Central memory CD8-positive, alpha-beta T cell (primary cell): Measurements from ENCODE around the gene GOLGA8K.
"Not testable (repeated sequence)": the region's sequence is repeated elsewhere in the genome, so short reads cannot be mapped to it uniquely, and the experiment has no call there.

Source experiments
- ATAC-seq: fragments of 150-1000 bp; cut with Tn5 transposase; replicated peaks from 2 replicates; pipeline ENCODE4 v1.10.0; 2022; ENCODE audit warnings: mild to moderate bottlenecking, moderate FRiP score, moderate number of reproducible peaks; ENCODE audit not compliant: poor library complexity, severe bottlenecking; ENCODE audit errors: extremely low read depth
- DNase-seq, 2 donors: peaks; one replicate each; pipeline ENCODE4 v3.0.0; 2021; ENCODE audit warnings: low spot score in 2 of 2
- H3K27ac Mint-ChIP-seq: one replicate; pipeline ENCODE4 v1.8.0; 2022; ENCODE audit warnings: low read depth, mild to moderate bottlenecking, moderate library complexity, mixed read lengths
- H3K27me3 Mint-ChIP-seq: one replicate; pipeline ENCODE4 v1.8.0; 2022; ENCODE audit warnings: mixed read lengths
- H3K36me3 Mint-ChIP-seq: one replicate; pipeline ENCODE4 v1.8.0; 2022; ENCODE audit warnings: mild to moderate bottlenecking, moderate library complexity, mixed read lengths; ENCODE audit not compliant: insufficient read depth
- H3K4me1 Mint-ChIP-seq: one replicate; pipeline ENCODE4 v1.8.0; 2022; ENCODE audit warnings: mixed read lengths
- H3K4me3 Mint-ChIP-seq: one replicate; pipeline ENCODE4 v1.8.0; 2022; ENCODE audit warnings: mild to moderate bottlenecking, moderate library complexity, mixed read lengths
- H3K9me3 Mint-ChIP-seq: one replicate; pipeline ENCODE4 v1.8.0; 2022; ENCODE audit warnings: mixed read lengths

Gene GOLGA8K, protein sequence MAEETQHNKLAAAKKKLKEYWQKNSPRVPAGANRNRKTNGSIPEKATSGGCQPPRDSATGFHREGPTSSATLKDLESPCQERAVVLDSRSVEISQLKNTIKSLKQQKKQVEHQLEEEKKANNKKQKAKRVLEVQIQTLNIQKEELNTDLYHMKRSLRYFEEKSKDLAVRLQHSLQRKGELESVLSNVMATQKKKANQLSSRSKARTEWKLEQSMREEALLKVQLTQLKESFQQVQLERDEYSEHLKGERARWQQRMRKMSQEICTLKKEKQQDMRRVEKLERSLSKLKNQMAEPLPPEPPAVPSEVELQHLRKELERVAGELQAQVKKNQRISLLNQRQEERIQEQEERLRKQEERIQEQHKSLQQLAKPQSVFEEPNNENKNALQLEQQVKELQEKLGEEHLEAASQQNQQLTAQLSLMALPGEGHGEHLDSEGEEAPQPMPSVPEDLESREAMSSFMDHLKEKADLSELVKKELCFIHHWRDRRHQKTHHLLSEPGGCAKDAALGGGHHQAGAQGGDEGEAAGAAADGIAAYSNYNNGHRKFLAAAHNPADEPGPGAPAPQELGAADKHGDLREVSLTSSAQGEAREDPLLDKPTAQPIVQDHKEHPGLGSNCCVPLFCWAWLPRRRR

DNA sequence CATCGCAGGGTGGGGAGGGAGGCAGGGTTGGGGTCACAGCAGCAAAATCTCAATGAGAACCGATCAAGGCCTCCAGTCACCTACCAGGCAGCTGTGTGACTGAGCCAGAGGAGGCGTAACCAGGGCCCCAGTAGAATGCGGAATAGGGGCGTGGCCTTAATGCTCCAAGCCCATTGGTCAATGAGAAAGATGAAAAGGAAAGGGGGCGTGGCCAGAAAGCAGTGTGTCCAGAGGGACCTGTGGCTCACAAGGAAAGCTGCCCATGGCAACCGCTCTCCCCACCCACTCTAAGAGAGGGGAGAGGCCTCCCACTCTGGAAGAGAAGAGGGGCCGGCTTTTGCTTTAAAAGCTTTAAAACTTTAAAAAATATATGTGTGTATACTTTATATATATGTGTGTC is at the start of gene GOLGA8K:
Gene GOLGA8K (minus strand): TSS at position 101 of the 400 bp plus-strand sequence. CDS start 98 bp downstream, at position 3.
- ATAC-seq, H3K27me3 Mint-ChIP-seq, H3K4me1 Mint-ChIP-seq, H3K27ac Mint-ChIP-seq, H3K36me3 Mint-ChIP-seq, DNase-seq, H3K4me3 Mint-ChIP-seq, H3K9me3 Mint-ChIP-seq: not testable (repeated sequence)

GRCh38 chr15:32440445-32440977 is 37.4 kb upstream of the GOLGA8K start:
- H3K36me3 Mint-ChIP-seq, H3K9me3 Mint-ChIP-seq, H3K4me1 Mint-ChIP-seq, H3K27ac Mint-ChIP-seq, H3K4me3 Mint-ChIP-seq, H3K27me3 Mint-ChIP-seq: not testable (repeated sequence)
- DNase-seq (peak in 1 of 2 donors; percentile 14), ATAC-seq (peak; percentile 81)

DNA sequence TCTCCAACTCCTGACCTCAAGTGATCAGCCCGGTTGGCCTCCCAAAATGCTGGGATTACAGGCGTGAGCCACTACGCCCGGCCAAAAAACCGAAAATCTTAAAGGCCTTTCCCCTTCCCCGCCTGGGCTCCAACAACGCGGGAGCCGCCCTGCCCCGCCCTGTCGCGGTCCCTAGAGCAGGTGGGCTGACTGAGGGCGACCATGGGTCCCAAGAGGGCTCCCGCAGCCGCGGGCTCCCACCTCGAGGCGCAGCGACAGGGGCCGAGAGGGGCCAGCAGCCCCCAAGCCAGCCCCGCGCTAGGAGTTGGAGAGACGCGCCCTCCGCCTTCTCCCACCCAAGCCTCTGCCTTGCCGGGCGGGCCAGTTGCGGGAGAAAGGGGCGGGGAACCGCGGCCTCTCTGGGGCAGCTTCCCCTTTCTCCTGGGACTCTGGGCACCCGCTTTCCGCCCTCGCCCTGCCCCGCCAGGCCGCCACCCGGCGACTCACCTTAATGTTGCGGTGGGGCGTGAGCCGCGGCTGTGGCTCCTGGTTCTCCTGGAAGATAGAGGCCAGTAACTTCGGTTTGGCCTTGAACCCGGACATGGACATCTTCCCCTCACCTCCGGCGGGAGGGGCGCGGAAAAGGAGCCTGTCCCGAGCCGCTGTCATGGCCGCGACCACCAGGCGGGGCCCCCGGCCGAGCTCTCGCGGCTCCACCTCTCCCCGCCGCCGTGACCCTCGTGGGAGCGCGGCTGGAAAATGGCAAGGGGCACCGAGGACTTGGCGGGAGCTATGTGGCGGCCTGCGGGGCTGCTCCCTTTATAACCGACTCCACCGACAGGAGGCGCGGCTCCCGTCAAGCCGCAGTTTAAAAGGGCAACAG is 31.2 kb upstream of the GOLGA8K start:
- H3K4me3 Mint-ChIP-seq, DNase-seq, H3K4me1 Mint-ChIP-seq, H3K9me3 Mint-ChIP-seq, H3K27ac Mint-ChIP-seq, H3K36me3 Mint-ChIP-seq, H3K27me3 Mint-ChIP-seq: not testable (repeated sequence)
- ATAC-seq: peak; percentile 72

DNA sequence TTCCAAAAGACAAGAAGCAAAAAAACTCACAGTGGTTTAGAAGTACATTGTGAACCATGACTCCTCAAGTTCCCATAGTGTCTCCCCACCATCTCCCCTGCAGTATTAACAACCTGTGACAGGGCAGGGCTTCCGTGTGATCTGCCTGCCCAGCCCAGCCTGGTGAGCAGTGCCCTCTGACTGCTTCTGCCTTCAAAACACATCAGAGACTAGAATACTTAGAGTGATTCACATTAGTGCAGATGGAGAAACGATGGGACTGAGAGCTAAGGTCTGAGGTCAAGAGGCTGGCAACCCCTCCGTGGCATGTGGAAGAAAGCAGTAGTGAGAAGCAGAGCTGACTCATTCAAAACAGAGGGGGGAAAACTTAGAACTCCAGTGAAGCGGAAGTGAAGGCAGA is 24.5 kb upstream of the GOLGA8K start:
- not testable (repeated sequence) for DNase-seq, H3K27me3 Mint-ChIP-seq, ATAC-seq, H3K36me3 Mint-ChIP-seq, H3K27ac Mint-ChIP-seq, H3K9me3 Mint-ChIP-seq, H3K4me3 Mint-ChIP-seq, H3K4me1 Mint-ChIP-seq

DNA sequence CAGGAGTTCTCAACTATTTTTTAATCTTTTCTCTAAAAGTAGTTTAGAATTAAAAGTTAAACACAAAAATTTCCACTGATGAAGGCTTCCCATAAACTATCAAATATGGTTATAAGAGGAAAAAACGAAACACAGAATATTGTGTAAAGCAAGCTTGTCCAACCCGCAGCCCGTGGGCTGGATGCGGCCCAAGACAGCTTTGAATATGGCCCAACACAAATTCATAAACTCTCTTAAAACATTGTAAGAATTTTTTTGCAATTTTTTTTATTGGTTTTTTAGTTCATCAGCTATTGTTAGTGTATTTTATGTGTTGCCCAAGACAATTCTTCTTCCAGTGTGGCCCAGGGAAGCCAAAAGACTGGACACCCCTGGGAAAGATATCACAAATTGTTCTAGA is 23.4 kb upstream of the GOLGA8K start:
- not testable (repeated sequence) for H3K27me3 Mint-ChIP-seq, H3K36me3 Mint-ChIP-seq, H3K9me3 Mint-ChIP-seq, DNase-seq, H3K4me1 Mint-ChIP-seq, H3K4me3 Mint-ChIP-seq, H3K27ac Mint-ChIP-seq, ATAC-seq

- not testable (repeated sequence) for H3K9me3 Mint-ChIP-seq, H3K27me3 Mint-ChIP-seq, DNase-seq, ATAC-seq, H3K36me3 Mint-ChIP-seq, H3K27ac Mint-ChIP-seq, H3K4me3 Mint-ChIP-seq, H3K4me1 Mint-ChIP-seq
Observed at GRCh38 chr15:32407903-32408302, 4.8 kb upstream of the GOLGA8K start.

- H3K27me3 Mint-ChIP-seq: not testable (repeated sequence)
Observed at GRCh38 chr15:32396522-32396921, 6.6 kb downstream of the GOLGA8K start.

GRCh38 chr15:32394745-32395144 is 8.3 kb downstream of the GOLGA8K start:
- ATAC-seq, H3K4me3 Mint-ChIP-seq, H3K9me3 Mint-ChIP-seq, H3K27ac Mint-ChIP-seq, H3K4me1 Mint-ChIP-seq, DNase-seq, H3K36me3 Mint-ChIP-seq, H3K27me3 Mint-ChIP-seq: not testable (repeated sequence)

More at GRCh38 chr15:32396522-32396921, 6.6 kb downstream of the GOLGA8K start:
- not testable (repeated sequence) for H3K4me1 Mint-ChIP-seq, H3K4me3 Mint-ChIP-seq, H3K36me3 Mint-ChIP-seq, ATAC-seq, H3K9me3 Mint-ChIP-seq, H3K27ac Mint-ChIP-seq, DNase-seq

- not testable (repeated sequence) for H3K4me1 Mint-ChIP-seq, H3K27ac Mint-ChIP-seq, DNase-seq, H3K27me3 Mint-ChIP-seq, ATAC-seq, H3K4me3 Mint-ChIP-seq, H3K9me3 Mint-ChIP-seq, H3K36me3 Mint-ChIP-seq
Observed at GRCh38 chr15:32388050-32388648, 14.9 kb downstream of the GOLGA8K start.

GRCh38 chr15:32385823-32386495 is 17.1 kb downstream of the GOLGA8K start:
- H3K36me3 Mint-ChIP-seq, DNase-seq, H3K27ac Mint-ChIP-seq, ATAC-seq, H3K4me3 Mint-ChIP-seq, H3K27me3 Mint-ChIP-seq, H3K4me1 Mint-ChIP-seq, H3K9me3 Mint-ChIP-seq: not testable (repeated sequence)

DNA sequence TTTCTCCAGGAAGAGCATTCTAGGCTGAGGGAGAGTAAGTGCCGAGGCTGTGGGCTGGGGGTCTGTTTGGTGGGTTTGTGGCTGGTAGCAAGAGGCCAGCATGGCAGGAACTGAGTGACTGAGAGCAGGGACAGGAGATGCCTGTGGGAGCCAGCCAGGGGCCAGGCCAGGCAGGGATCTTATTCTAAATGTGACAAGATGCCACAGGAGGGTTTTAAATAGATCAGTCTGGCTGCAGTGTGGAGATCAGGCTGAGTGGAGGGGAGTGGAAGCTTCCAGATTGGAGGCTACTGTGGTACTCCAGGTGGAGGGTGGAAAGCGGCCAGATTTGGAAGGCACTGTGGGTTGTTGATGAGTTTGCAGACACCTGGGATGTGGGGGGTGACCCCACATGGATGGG is 28.9 kb downstream of the GOLGA8K start:
- not testable (repeated sequence) for DNase-seq, ATAC-seq, H3K4me3 Mint-ChIP-seq, H3K9me3 Mint-ChIP-seq, H3K27me3 Mint-ChIP-seq, H3K27ac Mint-ChIP-seq, H3K4me1 Mint-ChIP-seq, H3K36me3 Mint-ChIP-seq

DNA sequence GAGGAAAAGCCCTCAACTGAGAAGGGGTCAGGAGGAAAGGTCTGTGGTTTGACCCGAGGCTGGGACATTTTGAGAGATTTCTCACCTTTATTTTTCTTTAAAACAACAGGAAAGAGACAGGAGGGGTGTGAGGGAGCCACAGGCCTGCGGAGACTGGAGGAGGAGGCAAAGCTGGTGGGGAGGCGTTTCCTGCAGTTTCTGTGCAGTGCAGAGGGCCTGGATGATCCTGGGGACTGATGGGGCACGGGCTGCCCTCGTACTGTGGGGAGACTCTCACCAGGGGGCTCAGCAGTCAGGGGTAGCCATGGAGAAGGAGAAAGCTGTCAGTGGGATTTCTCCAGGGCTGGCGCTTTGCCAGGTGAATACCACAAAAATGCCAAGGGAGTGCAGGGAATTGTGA is 29.4 kb downstream of the GOLGA8K start:
- peak; percentile 70 for ATAC-seq
- H3K9me3 Mint-ChIP-seq: not testable (repeated sequence)

More for the DNA sequence above, 29.4 kb downstream of the GOLGA8K start:
- H3K4me1 Mint-ChIP-seq, H3K27ac Mint-ChIP-seq, H3K27me3 Mint-ChIP-seq, H3K4me3 Mint-ChIP-seq, DNase-seq, H3K36me3 Mint-ChIP-seq: not testable (repeated sequence)
